GM23248 (cell line): Measurements from ENCODE around the gene NAV2.

Source experiments
- EZH2 ChIP-seq: fragments of 200-600 bp; sonication (generic); IDR thresholded peaks from 2 replicates; pipeline ENCODE4 v1.6.1; 2018; ENCODE audit warnings: antibody characterized with exemption, mild to moderate bottlenecking; ENCODE audit not compliant: insufficient read depth, poor library complexity, severe bottlenecking
- EZH2phosphoT487 ChIP-seq: fragments of 200-600 bp; sonication (generic); IDR thresholded peaks from 2 replicates; pipeline ENCODE4 v1.6.1; 2018; ENCODE audit warnings: antibody characterized with exemption, moderate library complexity, mild to moderate bottlenecking, low read depth; ENCODE audit not compliant: insufficient read depth

DNA sequence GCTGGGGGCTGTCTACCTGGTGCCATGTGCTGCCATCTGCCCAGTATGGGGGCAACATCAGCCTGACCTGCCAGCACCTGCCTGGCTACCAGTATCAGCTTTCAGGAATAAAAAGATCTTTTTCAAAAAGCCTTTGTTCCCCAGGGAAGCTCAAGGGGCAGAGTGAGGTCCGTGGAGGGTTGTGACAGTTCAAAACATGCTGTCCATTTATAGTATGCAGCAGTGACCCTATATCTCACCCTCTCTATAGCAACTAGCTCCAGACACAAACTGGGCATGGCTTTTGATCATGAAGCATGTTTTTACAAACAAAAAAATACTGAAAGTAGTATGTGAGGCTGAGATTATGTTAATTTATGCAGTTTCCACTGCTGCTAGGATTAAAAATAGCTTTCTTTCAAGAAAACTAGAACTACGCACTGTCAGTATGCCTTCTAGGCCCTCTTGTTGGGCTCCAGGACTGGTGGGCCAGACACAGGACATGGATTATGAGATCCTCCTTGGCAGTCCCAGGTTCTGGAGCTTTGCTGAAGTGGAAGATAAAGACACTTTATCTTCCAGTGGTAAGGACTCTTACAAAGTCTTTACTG lies 23.4 kb downstream of the NAV2 start:
- TF ChIP-seq EZH2 (no peak), EZH2phosphoT487 (no peak)
